22Rv1 (cell line): ENCODE data around the gene EIF3D.
"Not testable (repeated sequence)": the region's sequence is repeated elsewhere in the genome, so short reads cannot be mapped to it uniquely, and the experiment has no call there.

Experiments
- H3K27ac ChIP-seq: fragments of 450-650 bp; 2 replicates; pipeline ENCODE4 v1.5.1; 2017
- CTCF ChIP-seq: fragments of 450-650 bp; IDR thresholded peaks from 2 replicates; pipeline ENCODE4 v1.5.1; 2017; ENCODE audit warnings: mild to moderate bottlenecking
- ZFX ChIP-seq: fragments of 450-650 bp; IDR thresholded peaks from 2 replicates; pipeline ENCODE4 v1.6.1; 2017; ENCODE audit warnings: antibody characterized with exemption, borderline replicate concordance

The EIF3D gene

GRCh38 chr22:36522662-36523061 lies 6.3 kb downstream of the EIF3D start:
- no peak for TF ChIP-seq CTCF
- no peak for TF ChIP-seq ZFX
- no peak overlapping the region for H3K27ac ChIP-seq

- no peak for TF ChIP-seq CTCF
- no peak for TF ChIP-seq ZFX
- H3K27ac ChIP-seq: no peak overlapping the region
Observed at GRCh38 chr22:36520423-36520822, 8.5 kb downstream of the EIF3D start.

GRCh38 chr22:36519906-36520305 lies 9.1 kb downstream of the EIF3D start:
- not testable (repeated sequence) for H3K27ac ChIP-seq

GRCh38 chr22:36514766-36515165 lies 14.2 kb downstream of the EIF3D start:
- no peak for TF ChIP-seq CTCF
- TF ChIP-seq ZFX: no peak
- H3K27ac ChIP-seq: no peak overlapping the region

- H3K27ac ChIP-seq: no peak overlapping the region
- TF ChIP-seq ZFX (no peak), CTCF (no peak)
Observed at GRCh38 chr22:36512991-36513390, 16.0 kb downstream of the EIF3D start.

- TF ChIP-seq ZFX: no peak
- TF ChIP-seq CTCF: no peak
- H3K27ac ChIP-seq: no peak overlapping the region
Observed at GRCh38 chr22:36512333-36512732, 16.6 kb downstream of the EIF3D start.

GRCh38 chr22:36510966-36511881 lies 17.7 kb downstream of the EIF3D start:
- H3K27ac ChIP-seq: no peak overlapping the region

More at GRCh38 chr22:36510966-36511881, 17.7 kb downstream of the EIF3D start:
- TF ChIP-seq CTCF: peak; percentile 74
- no peak for TF ChIP-seq ZFX
